Stimulated activated effector memory CD8-positive, alpha-beta T cell treated with anti-CD3 and anti-CD28 coated beads, Interleukin-12 subunit alpha, Interleukin-12 subunit beta, amount 100 ng/mL, for 72 hours (primary cell): Measurements from ENCODE around the gene TBC1D32.
"Not testable (repeated sequence)": the region's sequence is repeated elsewhere in the genome, so short reads cannot be mapped to it uniquely, and the experiment has no call there.

Source experiments
- ATAC-seq: fragments of 150-1000 bp; cut with Tn5 transposase; 2 replicates; pipeline ENCODE4 v1.10.0; 2021
- DNase-seq, 2 donors: peaks; one replicate each; pipeline ENCODE4 v3.0.0; 2021 to 2022; ENCODE audit warnings: low spot score in 2 of 2
- H3K27ac Mint-ChIP-seq: one replicate; pipeline ENCODE4 v1.8.0; 2022; ENCODE audit warnings: mild to moderate bottlenecking, mixed read lengths
- H3K36me3 Mint-ChIP-seq: one replicate; pipeline ENCODE4 v1.8.0; 2022; ENCODE audit warnings: mild to moderate bottlenecking, mixed read lengths
- H3K4me1 Mint-ChIP-seq: one replicate; pipeline ENCODE4 v1.8.0; 2022; ENCODE audit warnings: mixed read lengths
- H3K4me3 Mint-ChIP-seq: one replicate; pipeline ENCODE4 v1.8.0; 2022; ENCODE audit warnings: mild to moderate bottlenecking, mixed read lengths
- H3K9me3 Mint-ChIP-seq: one replicate; pipeline ENCODE4 v1.8.0; 2022; ENCODE audit warnings: mixed read lengths

TBC1D32 gene

GRCh38 chr6:121338366-121338765 is 4.1 kb upstream of the TBC1D32 start:
- Mint-ChIP-seq H3K4me1 (peaks cover 15% of the 10 kb centered on the region), H3K27ac (no peak overlapping the region), H3K36me3 (peaks cover 8% of the 10 kb centered on the region), H3K4me3 (no peak overlapping the region), H3K9me3 (no peaks in the 10 kb centered on the region)
- no peak for ATAC-seq
- no peak for DNase-seq

- Mint-ChIP-seq H3K4me3 (peak overlapping the region; percentile 84), H3K27ac (peak overlapping the region; percentile 97), H3K9me3 (no peaks in the 10 kb centered on the region), H3K36me3 (peaks cover 8% of the 10 kb centered on the region), H3K4me1 (peaks cover 19% of the 10 kb centered on the region)
- DNase-seq (no peak), ATAC-seq (no peak)
Observed at GRCh38 chr6:121335087-121336008, 1.1 kb upstream of the TBC1D32 start.

GRCh38 chr6:121333694-121334093 is 586 bp downstream of the TBC1D32 start:
- not testable (repeated sequence) for H3K9me3 Mint-ChIP-seq, DNase-seq, H3K36me3 Mint-ChIP-seq, ATAC-seq
- Mint-ChIP-seq H3K4me3 (peak overlapping the region; percentile 84), H3K27ac (peak overlapping the region; percentile 97), H3K4me1 (peaks cover 19% of the 10 kb centered on the region)

- no peaks in the 10 kb centered on the region for H3K9me3 Mint-ChIP-seq
- H3K4me3 Mint-ChIP-seq = peak overlapping the region; percentile 84
- DNase-seq (no peak), ATAC-seq (no peak)
- H3K27ac Mint-ChIP-seq = peak overlapping the region; percentile 97
- peaks cover 19% of the 10 kb centered on the region for H3K4me1 Mint-ChIP-seq
- peaks cover 8% of the 10 kb centered on the region for H3K36me3 Mint-ChIP-seq
Observed at GRCh38 chr6:121333196-121333595, 1.1 kb downstream of the TBC1D32 start.

GRCh38 chr6:121330516-121330915 is 3.8 kb downstream of the TBC1D32 start:
- no peak for ATAC-seq
- no peak for DNase-seq
- Mint-ChIP-seq H3K9me3 (no peaks in the 10 kb centered on the region), H3K27ac (no peak overlapping the region), H3K4me1 (peaks cover 19% of the 10 kb centered on the region), H3K36me3 (peaks cover 8% of the 10 kb centered on the region), H3K4me3 (no peak overlapping the region)

GRCh38 chr6:121321282-121321681 is 13.0 kb downstream of the TBC1D32 start:
- Mint-ChIP-seq H3K36me3 (no peaks in the 10 kb centered on the region), H3K4me3 (no peak overlapping the region), H3K4me1 (peaks cover 13% of the 10 kb centered on the region), H3K27ac (no peak overlapping the region), H3K9me3 (no peaks in the 10 kb centered on the region)
- ATAC-seq (peak; percentile 98), DNase-seq (no peak)

- H3K9me3 Mint-ChIP-seq = no peaks in the 10 kb centered on the region
- ATAC-seq = no peak
- no peak for DNase-seq
- no peak overlapping the region for H3K27ac Mint-ChIP-seq
- H3K4me3 Mint-ChIP-seq = no peak overlapping the region
- no peaks in the 10 kb centered on the region for H3K36me3 Mint-ChIP-seq
- peaks cover 13% of the 10 kb centered on the region for H3K4me1 Mint-ChIP-seq
Observed at GRCh38 chr6:121319603-121320002, 14.7 kb downstream of the TBC1D32 start.

- Mint-ChIP-seq H3K4me1 (peaks cover 13% of the 10 kb centered on the region), H3K36me3 (no peaks in the 10 kb centered on the region), H3K27ac (no peak overlapping the region), H3K9me3 (no peaks in the 10 kb centered on the region), H3K4me3 (no peak overlapping the region)
- no peak for ATAC-seq
- no peak for DNase-seq
Observed at GRCh38 chr6:121319112-121319553, 15.1 kb downstream of the TBC1D32 start.

GRCh38 chr6:121314381-121315112 is 19.7 kb downstream of the TBC1D32 start:
- no peak for DNase-seq

GRCh38 chr6:121311814-121312213 is 22.5 kb downstream of the TBC1D32 start:
- H3K27ac Mint-ChIP-seq = not testable (repeated sequence)

More at GRCh38 chr6:121314381-121315112, 19.7 kb downstream of the TBC1D32 start:
- no peak overlapping the region for H3K27ac Mint-ChIP-seq
- no peaks in the 10 kb centered on the region for H3K36me3 Mint-ChIP-seq
- H3K4me1 Mint-ChIP-seq = no peaks in the 10 kb centered on the region
- H3K4me3 Mint-ChIP-seq = no peak overlapping the region
- no peak for ATAC-seq
- no peaks in the 10 kb centered on the region for H3K9me3 Mint-ChIP-seq

GRCh38 chr6:121310495-121310894 is 23.8 kb downstream of the TBC1D32 start:
- H3K4me3 Mint-ChIP-seq = no peak overlapping the region

More at GRCh38 chr6:121311814-121312213, 22.5 kb downstream of the TBC1D32 start:
- H3K4me1 Mint-ChIP-seq, H3K4me3 Mint-ChIP-seq, ATAC-seq, H3K9me3 Mint-ChIP-seq, DNase-seq, H3K36me3 Mint-ChIP-seq: not testable (repeated sequence)

GRCh38 chr6:121309768-121310469 is 24.4 kb downstream of the TBC1D32 start:
- no peak overlapping the region for H3K4me3 Mint-ChIP-seq
- no peak overlapping the region for H3K27ac Mint-ChIP-seq
- H3K9me3 Mint-ChIP-seq = no peaks in the 10 kb centered on the region
- DNase-seq = no peak
- no peaks in the 10 kb centered on the region for H3K4me1 Mint-ChIP-seq
- ATAC-seq = no peak
- H3K36me3 Mint-ChIP-seq = no peaks in the 10 kb centered on the region

More at GRCh38 chr6:121310495-121310894, 23.8 kb downstream of the TBC1D32 start:
- no peak for DNase-seq
- no peak for ATAC-seq
- Mint-ChIP-seq H3K36me3 (no peaks in the 10 kb centered on the region), H3K9me3 (no peaks in the 10 kb centered on the region), H3K4me1 (no peaks in the 10 kb centered on the region), H3K27ac (no peak overlapping the region)

- H3K9me3 Mint-ChIP-seq = no peaks in the 10 kb centered on the region
- no peaks in the 10 kb centered on the region for H3K4me1 Mint-ChIP-seq
- H3K27ac Mint-ChIP-seq = no peak overlapping the region
- H3K36me3 Mint-ChIP-seq = no peaks in the 10 kb centered on the region
- DNase-seq (no peak), ATAC-seq (peak; percentile 55)
- no peak overlapping the region for H3K4me3 Mint-ChIP-seq
Observed at GRCh38 chr6:121305957-121306607, 28.2 kb downstream of the TBC1D32 start.

GRCh38 chr6:121302882-121303281 is 31.4 kb downstream of the TBC1D32 start:
- ATAC-seq (no peak), DNase-seq (no peak)
- no peaks in the 10 kb centered on the region for H3K9me3 Mint-ChIP-seq
- no peaks in the 10 kb centered on the region for H3K4me1 Mint-ChIP-seq
- no peak overlapping the region for H3K4me3 Mint-ChIP-seq
- H3K27ac Mint-ChIP-seq = no peak overlapping the region
- H3K36me3 Mint-ChIP-seq = no peaks in the 10 kb centered on the region

- DNase-seq, H3K9me3 Mint-ChIP-seq, H3K4me3 Mint-ChIP-seq, H3K27ac Mint-ChIP-seq, H3K36me3 Mint-ChIP-seq, ATAC-seq, H3K4me1 Mint-ChIP-seq: not testable (repeated sequence)
Observed at GRCh38 chr6:121301156-121301555, 33.1 kb downstream of the TBC1D32 start.
